ENCODE data around the gene ZNF366. TPM values are rescaled to one million over a fixed set of nuclear protein-coding genes. Genes with fewer than 3 reads are reported as not detected.
"Not testable (repeated sequence)": the region's sequence is repeated elsewhere in the genome, so short reads cannot be mapped to it uniquely, and the experiment has no call there.

The ZNF366 gene
- total RNA-seq, 4 donors from 2014 or later = 2.8 to 6.5 (median 4.9) TPM

GRCh38 chr5:72408127-72408526 is 99.1 kb downstream of the ZNF366 start:
- no peak for TF ChIP-seq EP300 (IDR thresholded peaks at IDR 0.05)
- TF ChIP-seq CTCF (IDR thresholded peaks at IDR 0.05) = no peak
- TF ChIP-seq POLR2A (IDR thresholded peaks at IDR 0.05) = no peak
- TF ChIP-seq POLR2AphosphoS5 (IDR thresholded peaks at IDR 0.05) = no peak
- 85 to 87% methylated on average over 3 to 5 of the region's 5 CpGs for WGBS, 2 donors (ENCODE audit: low coverage in 1 of 2)
- ATAC-seq = no peak
- no peak overlapping the region for H3K27ac ChIP-seq
- no peak overlapping the region for H3K4me3 ChIP-seq
- H3K36me3 ChIP-seq = no peaks in the 10 kb centered on the region
- H3K4me1 ChIP-seq = peaks cover 0 to 3% (median 1%) of the 10 kb centered on the region in 3 donors
- H3K9me3 ChIP-seq = no peaks in the 10 kb centered on the region
- no peaks in the 10 kb centered on the region for H3K27me3 ChIP-seq

- Histone ChIP-seq H3K4me1 (peaks cover 0 to 9% (median 7%) of the 10 kb centered on the region in 3 donors), H3K4me3 (no peak overlapping the region), H3K27ac (no peak overlapping the region), H3K36me3 (no peaks in the 10 kb centered on the region), H3K9me3 (no peaks in the 10 kb centered on the region), H3K27me3 (no peaks in the 10 kb centered on the region)
- TF ChIP-seq CTCF (IDR thresholded peaks at IDR 0.05) (no peak), EP300 (IDR thresholded peaks at IDR 0.05) (no peak), POLR2AphosphoS5 (IDR thresholded peaks at IDR 0.05) (no peak), POLR2A (IDR thresholded peaks at IDR 0.05) (no peak)
- ATAC-seq = no peak
- 67% methylated on average over 1 to 2 of the region's 2 CpGs for WGBS, 2 donors (ENCODE audit: low coverage in 1 of 2)
These were observed 99.7 kb downstream of the ZNF366 start for GRCh38 chr5:72407541-72407940.

GRCh38 chr5:72407078-72407477 is 100.1 kb downstream of the ZNF366 start:
- Histone ChIP-seq H3K9me3 (no peaks in the 10 kb centered on the region), H3K4me1 (peaks cover 5 to 14% (median 11%) of the 10 kb centered on the region in 3 donors), H3K4me3 (no peak overlapping the region), H3K27ac (no peak overlapping the region), H3K27me3 (no peaks in the 10 kb centered on the region), H3K36me3 (no peaks in the 10 kb centered on the region)
- ATAC-seq = no peak
- WGBS, 2 donors (ENCODE audit: low coverage in 1 of 2) = 76 to 90% methylated on average over 3 of the region's 3 CpGs
- TF ChIP-seq CTCF (IDR thresholded peaks at IDR 0.05) (no peak), POLR2A (IDR thresholded peaks at IDR 0.05) (no peak), POLR2AphosphoS5 (IDR thresholded peaks at IDR 0.05) (no peak)

- H3K27ac ChIP-seq, H3K36me3 ChIP-seq, H3K27me3 ChIP-seq, H3K4me3 ChIP-seq, ATAC-seq: not testable (repeated sequence)
- Histone ChIP-seq H3K9me3 (peaks cover 0 to 20% (median 3%) of the 10 kb centered on the region in 3 donors), H3K4me1 (peaks cover 5 to 16% (median 11%) of the 10 kb centered on the region in 3 donors)
- WGBS, 2 donors (ENCODE audit: low coverage in 1 of 2) = 95 to 100% methylated on average over 2 to 3 of the region's 3 CpGs
These were observed 102.4 kb downstream of the ZNF366 start for GRCh38 chr5:72404771-72405170.

GRCh38 chr5:72402959-72403628 is 104.1 kb downstream of the ZNF366 start:
- Histone ChIP-seq H3K36me3 (no peaks in the 10 kb centered on the region), H3K27me3 (no peaks in the 10 kb centered on the region), H3K9me3 (peaks cover 0 to 22% (median 3%) of the 10 kb centered on the region in 3 donors), H3K4me1 (peaks cover 5 to 16% (median 11%) of the 10 kb centered on the region in 3 donors), H3K4me3 (no peak overlapping the region), H3K27ac (peak overlapping the region; percentile 56 to 71 (median 68))
- TF ChIP-seq POLR2AphosphoS5 (IDR thresholded peaks at IDR 0.05) = peak; percentile 2
- TF ChIP-seq CTCF (IDR thresholded peaks at IDR 0.05) = peak in 1 of 4 experiments; percentile 27
- no peak for TF ChIP-seq POLR2A (IDR thresholded peaks at IDR 0.05)
- peak; percentile 42 for ATAC-seq
- WGBS, 2 donors (ENCODE audit: low coverage in 1 of 2) = 49 to 57% methylated on average over 4 of the region's 4 CpGs
